ENCODE results near the gene PPP4R1.
"Not testable (repeated sequence)": the region's sequence is repeated elsewhere in the genome, so short reads cannot be mapped to it uniquely, and the experiment has no call there.

Gene PPP4R1

GRCh38 chr18:9629709-9630108 lies 15.3 kb upstream of the PPP4R1 start:
- no peak for DNase-seq

- no peak for DNase-seq
Observed at GRCh38 chr18:9628984-9629383, 14.6 kb upstream of the PPP4R1 start.

DNA sequence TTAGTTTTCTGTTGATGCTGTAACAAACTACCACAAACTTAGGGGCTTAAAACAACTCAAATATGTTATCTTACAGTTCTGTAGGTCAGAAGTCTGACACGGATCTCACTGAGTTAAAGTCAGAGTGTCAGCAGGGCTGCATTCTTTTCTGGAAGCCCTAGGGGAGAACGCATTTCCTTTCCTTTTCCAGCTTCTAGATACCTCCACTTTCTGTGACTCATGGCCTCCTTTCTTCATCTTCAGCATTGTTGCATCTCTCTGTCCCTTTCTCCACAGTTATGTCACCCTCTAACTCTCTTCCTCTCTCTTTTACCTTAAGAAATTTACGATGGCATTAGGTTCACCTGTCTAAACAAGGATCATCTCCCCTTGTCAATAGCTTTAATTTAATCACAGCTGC lies 13.3 kb upstream of the PPP4R1 start:
- no peak for DNase-seq

- no peak for DNase-seq
Observed at GRCh38 chr18:9619990-9620389, 5.6 kb upstream of the PPP4R1 start.

DNA sequence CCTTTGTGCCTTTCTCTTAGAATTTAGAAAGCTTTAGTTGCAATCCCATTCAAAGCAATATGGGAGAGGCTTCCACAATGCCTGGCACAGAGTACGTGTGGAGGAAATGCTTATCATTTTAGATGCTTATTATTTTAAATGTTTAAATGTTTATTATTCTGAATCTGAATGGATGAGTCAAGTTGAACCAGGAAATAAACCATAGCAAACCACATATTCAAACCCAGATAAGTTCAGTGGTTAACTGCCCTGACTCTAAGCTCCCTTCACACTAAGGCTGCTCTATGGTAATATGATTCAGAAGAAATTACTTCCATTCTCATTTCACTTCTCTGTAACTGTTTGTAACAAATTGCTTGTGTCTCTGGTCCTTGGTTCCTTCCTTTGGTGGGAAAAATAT lies 5.2 kb upstream of the PPP4R1 start:
- no peak for DNase-seq

- no peak for DNase-seq
Observed at GRCh38 chr18:9619056-9619455, 4.7 kb upstream of the PPP4R1 start.

- DNase-seq, result no peak
Observed at GRCh38 chr18:9617006-9617542, 2.7 kb upstream of the PPP4R1 start.

- no peak for DNase-seq
Observed at GRCh38 chr18:9616049-9616448, 1.7 kb upstream of the PPP4R1 start.

DNA sequence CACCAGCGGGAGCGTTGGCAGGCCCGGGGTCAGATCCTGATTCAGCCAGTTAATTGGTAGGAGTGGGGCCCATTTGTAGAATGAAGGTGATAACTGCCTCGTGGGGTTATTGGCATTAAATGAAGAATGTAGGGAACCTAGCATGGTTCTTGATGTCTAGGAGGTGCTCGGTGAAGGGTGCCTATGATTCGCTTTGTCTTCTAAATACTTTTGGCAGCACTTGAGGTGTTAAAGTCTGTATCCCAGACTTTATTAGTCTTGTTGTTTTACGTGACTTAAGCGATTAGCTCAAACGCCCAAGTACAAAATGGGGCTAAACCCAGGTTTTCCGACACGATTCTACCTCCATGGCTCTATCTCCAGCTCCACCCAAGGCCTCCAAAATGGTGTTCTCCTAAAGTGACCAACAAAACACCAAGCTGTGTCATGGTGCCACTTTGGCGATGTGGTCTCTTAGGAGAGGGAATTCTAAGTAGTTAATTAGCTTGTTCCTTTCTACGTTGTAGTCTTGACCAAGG lies 980 bp upstream of the PPP4R1 start:
- DNase-seq, result no peak

DNA sequence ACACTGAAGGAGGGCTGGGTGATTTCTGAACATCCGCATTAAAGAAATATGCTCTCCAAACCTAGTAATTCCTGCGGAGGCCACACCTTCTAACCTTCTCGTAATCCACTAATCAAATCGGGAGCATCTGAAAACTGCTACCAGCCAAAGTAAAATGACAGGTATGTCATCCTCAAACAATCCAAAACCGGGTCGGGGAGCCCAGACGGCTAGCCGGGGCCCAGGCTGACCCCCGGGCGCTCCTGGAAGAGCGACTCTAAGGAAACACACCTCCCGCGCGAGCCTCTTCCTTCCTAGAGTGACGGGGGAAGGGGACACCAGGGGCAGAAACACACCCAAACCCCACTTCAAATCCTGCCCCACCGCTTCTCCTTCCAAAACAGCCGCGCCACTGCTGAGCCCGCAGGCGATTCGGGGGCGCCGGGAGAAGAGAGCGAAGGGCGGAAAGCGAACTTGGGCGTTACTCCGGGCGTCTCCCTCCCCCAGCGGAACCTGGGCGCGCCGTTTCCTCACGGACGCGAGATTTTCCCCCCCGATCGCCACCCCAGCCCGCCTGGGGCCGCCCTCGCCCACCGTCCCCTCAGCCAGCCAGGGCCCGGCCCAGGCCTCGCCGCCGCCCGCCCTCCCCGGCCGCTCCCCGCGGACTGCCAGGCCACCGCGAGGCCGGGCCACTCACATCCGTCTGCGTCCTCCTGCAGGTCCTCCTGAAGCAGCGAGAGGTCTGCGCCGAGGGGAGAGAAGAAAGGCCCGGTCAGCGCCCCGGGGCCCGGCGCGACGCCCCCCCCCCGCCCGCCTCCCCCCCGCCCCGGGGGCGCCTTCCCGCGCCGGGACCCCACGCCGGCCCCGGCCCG lies 584 bp downstream of the PPP4R1 start:
- DNase-seq, result peak in 4 of 6 experiments; percentile 20 to 45 (median 30)

- no peak for DNase-seq
Observed at GRCh38 chr18:9612977-9613376, 1.4 kb downstream of the PPP4R1 start.

DNA sequence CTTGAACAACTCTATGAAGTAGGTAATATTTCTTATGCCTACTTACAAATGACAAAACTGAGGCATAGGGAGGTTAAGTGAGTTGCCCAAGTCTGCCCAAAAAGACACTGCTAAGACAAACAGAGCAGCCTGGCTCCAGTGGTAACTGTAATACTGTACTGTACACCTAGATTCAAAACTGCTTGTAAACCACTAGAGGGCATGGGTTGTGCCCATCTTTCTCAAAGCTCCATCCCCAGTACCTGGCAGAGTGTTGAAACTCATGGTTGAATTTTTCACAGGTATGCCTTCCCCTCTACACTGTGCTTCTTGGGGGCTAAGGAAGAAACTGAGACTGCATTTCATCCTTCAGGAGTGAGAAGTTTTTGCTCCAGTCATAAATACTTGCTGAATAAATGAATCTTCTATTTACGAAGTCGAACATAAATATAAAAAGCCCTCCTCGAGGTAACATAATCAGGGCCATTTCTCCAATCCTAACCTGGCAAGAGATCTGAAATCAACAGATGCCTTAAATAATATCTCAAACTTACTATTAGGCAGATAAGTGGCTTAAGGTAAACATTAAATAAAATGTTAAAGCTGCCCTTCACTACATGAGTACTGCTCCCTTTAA lies 2.0 kb downstream of the PPP4R1 start:
- peak in 3 of 6 experiments; percentile 27 to 53 (median 32) for DNase-seq

DNA sequence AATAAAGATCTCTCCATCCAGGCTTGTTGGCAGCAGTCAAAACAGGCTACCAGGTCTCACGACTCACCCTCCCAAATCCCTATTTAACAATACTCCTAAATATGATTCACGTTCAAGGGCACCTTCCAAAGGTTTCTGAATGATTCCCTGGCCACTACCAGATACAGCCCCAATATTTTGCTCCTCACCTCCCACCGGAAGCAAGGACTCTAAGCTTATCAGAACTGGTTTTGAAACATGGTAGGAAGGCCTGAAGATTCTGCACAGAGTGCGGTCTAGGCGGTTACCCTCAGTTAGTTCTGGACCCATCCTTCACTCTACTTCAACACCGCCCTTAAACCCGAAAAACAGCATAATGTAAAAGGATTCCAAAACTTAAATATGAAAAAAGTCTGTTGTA lies 5.2 kb downstream of the PPP4R1 start:
- DNase-seq, result no peak

GRCh38 chr18:9608728-9609127 lies 5.6 kb downstream of the PPP4R1 start:
- no peak for DNase-seq

- DNase-seq, result no peak
Observed at GRCh38 chr18:9608298-9608697, 6.1 kb downstream of the PPP4R1 start.

GRCh38 chr18:9607111-9607510 lies 7.2 kb downstream of the PPP4R1 start:
- DNase-seq, result not testable (repeated sequence)

GRCh38 chr18:9606039-9606438 lies 8.3 kb downstream of the PPP4R1 start:
- no peak for DNase-seq

DNA sequence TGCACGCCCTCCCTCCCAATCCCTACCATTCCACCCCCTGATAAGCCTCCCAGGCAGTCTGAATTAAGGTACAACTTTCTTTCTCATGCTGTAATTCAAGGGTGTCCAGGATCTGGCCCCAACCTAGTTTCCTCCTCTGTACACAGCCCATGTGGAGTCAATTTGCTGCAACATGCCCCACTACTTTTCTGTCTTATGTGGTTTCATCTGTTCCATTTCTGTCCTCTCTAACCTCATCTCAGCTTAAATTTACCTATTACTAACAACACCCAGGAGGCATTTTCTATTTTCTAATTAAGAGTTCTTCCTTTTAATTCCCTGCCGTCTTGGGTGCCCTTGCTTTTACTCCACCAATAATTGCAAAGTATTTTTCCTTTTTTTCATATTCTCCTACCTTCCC lies 10.0 kb downstream of the PPP4R1 start:
- no peak for DNase-seq

DNA sequence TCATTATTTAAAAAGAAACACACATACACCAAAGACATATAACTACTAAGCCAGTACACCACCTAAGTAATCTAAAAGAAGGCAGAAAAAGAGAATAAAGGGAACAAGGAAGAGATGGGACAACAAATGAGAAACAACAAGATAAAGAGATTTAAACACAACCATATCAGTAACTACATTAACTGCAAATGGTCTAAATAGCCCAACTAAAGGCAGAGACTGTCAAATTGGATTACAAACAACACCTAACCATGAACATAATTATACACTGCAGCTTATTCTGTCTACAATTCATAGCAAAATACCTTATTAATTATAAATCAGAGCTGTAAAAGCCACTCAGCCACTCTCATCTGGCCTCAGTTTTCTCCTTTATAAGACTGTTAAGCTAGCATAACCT lies 15.0 kb downstream of the PPP4R1 start:
- no peak for DNase-seq

GRCh38 chr18:9597609-9598008 lies 16.8 kb downstream of the PPP4R1 start:
- no peak for DNase-seq

DNA sequence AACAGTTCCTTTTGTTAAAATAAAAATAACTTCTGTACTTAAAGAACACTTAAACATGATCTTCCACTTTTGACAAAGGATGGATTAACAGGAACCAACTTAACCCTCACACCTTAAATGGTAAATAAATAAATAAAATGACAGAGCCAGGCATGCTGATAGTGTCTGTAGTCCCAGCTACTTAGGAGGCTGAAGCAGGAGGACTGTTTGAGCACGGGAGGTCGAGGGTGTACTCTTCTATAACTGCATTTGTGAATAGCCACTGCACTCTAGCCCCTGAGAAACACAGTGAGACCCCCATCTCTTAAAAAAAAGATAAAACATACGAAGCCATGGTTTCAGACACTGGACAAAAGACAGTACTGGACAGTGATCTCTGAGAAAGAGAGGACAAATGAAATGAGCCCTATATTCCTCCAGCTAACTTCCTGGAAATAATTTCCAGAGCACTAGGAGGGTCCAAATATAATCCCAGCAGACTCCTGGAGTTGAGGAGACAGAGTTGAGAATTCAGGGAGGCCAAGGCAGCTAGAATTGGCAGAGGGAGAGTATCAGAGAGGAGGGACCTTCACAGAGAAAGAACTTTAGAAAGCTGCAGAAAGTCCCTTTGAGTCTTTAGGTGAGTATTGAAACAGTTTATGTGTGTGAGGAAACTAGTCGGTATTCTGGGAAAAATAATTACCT lies 17.4 kb downstream of the PPP4R1 start:
- DNase-seq, result no peak

DNA sequence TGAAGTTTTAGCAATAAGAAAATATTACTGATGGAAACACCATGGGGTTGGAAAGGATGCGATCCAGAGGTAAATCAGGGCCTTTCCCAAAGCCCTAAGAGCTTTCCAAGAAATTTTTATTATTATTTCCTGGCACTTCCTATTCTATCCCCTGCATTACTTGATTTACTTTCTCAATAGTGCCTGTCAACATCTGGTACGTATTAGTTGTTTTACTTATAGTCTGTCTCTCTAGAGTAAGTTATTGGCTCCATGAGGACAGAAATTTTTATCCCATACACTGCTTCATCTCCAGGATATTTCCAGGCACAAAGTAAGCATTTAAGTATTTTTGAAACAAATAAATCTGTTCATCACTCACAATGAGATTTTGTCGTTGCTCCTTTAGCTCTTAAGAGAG lies 18.1 kb downstream of the PPP4R1 start:
- DNase-seq, result no peak

GRCh38 chr18:9594823-9595596 lies 19.3 kb downstream of the PPP4R1 start:
- no peak for DNase-seq

Data from stimulated activated naive CD4-positive, alpha-beta T cell (primary cell).